Measurements from ENCODE around the gene ZNF334.

DNA sequence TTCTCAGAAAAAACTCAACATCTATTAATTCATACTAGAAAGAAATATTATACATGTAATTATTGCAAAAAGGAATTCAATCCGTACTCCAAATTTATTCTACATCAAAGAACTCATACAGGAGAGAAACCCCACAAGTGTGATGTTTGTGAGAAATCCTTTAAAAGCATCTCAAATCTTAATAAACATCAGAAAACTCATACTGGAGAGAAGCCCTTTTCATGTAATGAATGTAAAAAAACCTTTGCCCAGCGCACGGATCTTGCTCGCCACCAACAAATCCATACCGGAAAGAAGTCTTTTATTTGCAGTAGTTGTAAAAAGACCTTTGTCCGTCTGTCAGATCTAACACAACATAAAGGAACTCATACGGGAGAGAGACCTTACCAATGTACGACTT is 22.0 kb downstream of the ZNF334 start:
- TF ChIP-seq CTCF (IDR thresholded peaks at IDR 0.05; ENCODE audit: low read depth, low read length, poor library complexity, severe bottlenecking): no peak
- TF ChIP-seq EZH2phosphoT487 (IDR thresholded peaks at IDR 0.05; ENCODE audit: borderline replicate concordance, low read length): no peak
